ENCODE results near the gene ANKFN1. TPM values are rescaled to one million over a fixed set of nuclear protein-coding genes. Genes with fewer than 3 reads are reported as not detected.

The ANKFN1 gene
- polyA plus RNA-seq, 3 donors = not detected

DNA sequence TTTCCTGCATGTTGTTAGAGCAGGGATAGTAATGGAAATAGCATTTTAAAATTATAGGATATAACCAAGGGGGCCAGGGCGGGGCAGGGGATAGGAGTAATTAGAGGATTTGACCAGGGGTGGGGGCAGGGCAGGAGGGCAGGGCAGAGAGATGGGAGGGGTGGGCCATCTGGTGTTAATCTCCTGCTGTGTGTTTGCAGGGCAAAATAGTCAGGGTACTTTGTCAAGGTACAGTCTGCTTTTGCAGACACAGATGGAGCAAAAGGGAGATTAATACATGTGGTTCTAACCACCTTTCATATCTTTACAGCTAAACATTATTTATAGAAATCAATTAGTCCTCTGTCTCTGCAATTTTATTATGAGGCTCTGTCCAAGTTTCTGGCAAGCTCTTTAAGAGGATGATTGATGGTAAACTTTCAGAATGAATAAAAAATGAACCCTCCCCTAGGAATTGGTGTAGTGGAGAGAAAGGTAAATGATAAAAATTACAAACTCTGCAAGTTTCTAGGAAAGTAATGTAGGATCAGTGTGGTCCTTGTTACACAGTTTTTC lies 6.6 kb downstream of the ANKFN1 start:
- Histone ChIP-seq H3K36me3 (replicated peaks in 1 of 2; ENCODE audit: control insufficient read depth in 1 of 2, insufficient read depth in 2 of 2, low read length in 2 of 2) (no peaks in the 10 kb centered on the region), H3K9me3 (replicated peaks in 1 of 2; ENCODE audit: control insufficient read depth in 1 of 2, insufficient read depth in 1 of 2, low read length in 2 of 2) (no peaks in the 10 kb centered on the region), H4K20me1 (ENCODE audit: insufficient read depth, low read length) (no peaks in the 10 kb centered on the region), H3K79me2 (ENCODE audit: insufficient read depth, low read length) (no peaks in the 10 kb centered on the region), H3K4me3 (replicated peaks in 1 of 3; ENCODE audit: low read depth in 2 of 3, low read length in 3 of 3) (no peak overlapping the region), H3K4me1 (ENCODE audit: control insufficient read depth in 1 of 2, insufficient read depth in 2 of 2, low read length in 2 of 2) (peaks cover 28 to 35% of the 10 kb centered on the region in 2 donors), H3K27me3 (ENCODE audit: control insufficient read depth in 2 of 2, insufficient read depth in 2 of 2, low read length in 2 of 2) (no peaks in the 10 kb centered on the region), H2AFZ (ENCODE audit: insufficient read depth, low read depth, low read length, poor library complexity, severe bottlenecking) (peak overlapping the region; percentile 11), H3K27ac (ENCODE audit: low read depth in 1 of 2, low read length in 2 of 2) (peak overlapping the region in 1 of 2 donors; percentile 72), H3K9ac (ENCODE audit: insufficient read depth, low read length, poor library complexity, severe bottlenecking) (no peak overlapping the region), H3K4me2 (replicated peaks; ENCODE audit: extremely low read depth, low read length, poor library complexity, severe bottlenecking) (no peak overlapping the region)
- Mint-ChIP-seq H3K9me3 (peaks cover 0 to 4% (median 0%) of the 10 kb centered on the region in 7 donors), H3K4me1 (peaks cover 41% of the 10 kb centered on the region), H3K27ac (no peak overlapping the region), H3K4me3 (no peak overlapping the region), H3K27me3 (ENCODE audit: low read depth in 3 of 3) (no peaks in the 10 kb centered on the region), H3K36me3 (no peaks in the 10 kb centered on the region)
- TF ChIP-seq, protein P1, sequence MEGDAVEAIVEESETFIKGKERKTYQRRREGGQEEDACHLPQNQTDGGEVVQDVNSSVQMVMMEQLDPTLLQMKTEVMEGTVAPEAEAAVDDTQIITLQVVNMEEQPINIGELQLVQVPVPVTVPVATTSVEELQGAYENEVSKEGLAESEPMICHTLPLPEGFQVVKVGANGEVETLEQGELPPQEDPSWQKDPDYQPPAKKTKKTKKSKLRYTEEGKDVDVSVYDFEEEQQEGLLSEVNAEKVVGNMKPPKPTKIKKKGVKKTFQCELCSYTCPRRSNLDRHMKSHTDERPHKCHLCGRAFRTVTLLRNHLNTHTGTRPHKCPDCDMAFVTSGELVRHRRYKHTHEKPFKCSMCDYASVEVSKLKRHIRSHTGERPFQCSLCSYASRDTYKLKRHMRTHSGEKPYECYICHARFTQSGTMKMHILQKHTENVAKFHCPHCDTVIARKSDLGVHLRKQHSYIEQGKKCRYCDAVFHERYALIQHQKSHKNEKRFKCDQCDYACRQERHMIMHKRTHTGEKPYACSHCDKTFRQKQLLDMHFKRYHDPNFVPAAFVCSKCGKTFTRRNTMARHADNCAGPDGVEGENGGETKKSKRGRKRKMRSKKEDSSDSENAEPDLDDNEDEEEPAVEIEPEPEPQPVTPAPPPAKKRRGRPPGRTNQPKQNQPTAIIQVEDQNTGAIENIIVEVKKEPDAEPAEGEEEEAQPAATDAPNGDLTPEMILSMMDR (IDR thresholded peaks at IDR 0.05) = no peak
- 71% methylated on average over 1 of the region's 1 CpG for WGBS (ENCODE audit: insufficient coverage)
- no peak for DNase-seq
- intact Hi-C loops (cut with micrococcal nuclease) = loop anchor here in 1 of 2 donors (10.0 kb wide), 1 partner anchor 165 kb away; no protein-coding TSS in a partner anchor

DNA sequence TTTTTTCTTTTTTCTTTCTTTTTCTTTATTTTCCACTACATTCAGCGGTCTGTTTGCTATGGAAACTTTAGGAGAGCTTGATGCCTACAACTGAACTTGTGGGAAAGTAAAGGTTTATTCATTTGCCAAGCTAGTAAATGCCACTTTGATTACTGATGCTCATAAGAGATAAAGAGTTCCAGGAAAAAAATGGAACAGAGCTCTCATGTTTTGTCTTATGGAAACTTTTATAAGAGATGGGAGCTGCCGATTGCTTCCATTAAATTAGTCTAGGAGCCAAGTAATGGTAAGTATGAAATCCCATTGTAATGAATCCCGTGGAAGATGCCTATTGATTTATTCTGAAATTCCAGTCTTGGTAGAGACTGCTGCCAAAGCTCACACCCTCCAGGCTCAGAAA lies 7.1 kb downstream of the ANKFN1 start:
- peaks cover 28 to 35% of the 10 kb centered on the region in 2 donors for H3K4me1 ChIP-seq (ENCODE audit: control insufficient read depth in 1 of 2, insufficient read depth in 2 of 2, low read length in 2 of 2)
- DNase-seq = no peak
- H3K27ac ChIP-seq (ENCODE audit: low read depth in 1 of 2, low read length in 2 of 2) = no peak overlapping the region
- no CpG with 5 or more reads among the region's 3 CpGs for WGBS (ENCODE audit: insufficient coverage)
- H3K4me2 ChIP-seq (replicated peaks; ENCODE audit: extremely low read depth, low read length, poor library complexity, severe bottlenecking) = no peak overlapping the region
- Mint-ChIP-seq H3K36me3 (no peaks in the 10 kb centered on the region), H3K27ac (no peak overlapping the region), H3K27me3 (ENCODE audit: low read depth in 3 of 3) (no peaks in the 10 kb centered on the region), H3K4me1 (peaks cover 38% of the 10 kb centered on the region), H3K4me3 (no peak overlapping the region), H3K9me3 (peaks cover 0 to 2% (median 0%) of the 10 kb centered on the region in 7 donors)
- H3K27me3 ChIP-seq (ENCODE audit: control insufficient read depth in 2 of 2, insufficient read depth in 2 of 2, low read length in 2 of 2) = no peaks in the 10 kb centered on the region
- no peaks in the 10 kb centered on the region for H4K20me1 ChIP-seq (ENCODE audit: insufficient read depth, low read length)
- no peak overlapping the region for H3K4me3 ChIP-seq (replicated peaks in 1 of 3; ENCODE audit: low read depth in 2 of 3, low read length in 3 of 3)
- no peaks in the 10 kb centered on the region for H3K79me2 ChIP-seq (ENCODE audit: insufficient read depth, low read length)
- H3K36me3 ChIP-seq (replicated peaks in 1 of 2; ENCODE audit: control insufficient read depth in 1 of 2, insufficient read depth in 2 of 2, low read length in 2 of 2) = no peaks in the 10 kb centered on the region
- no peaks in the 10 kb centered on the region for H3K9me3 ChIP-seq (replicated peaks in 1 of 2; ENCODE audit: control insufficient read depth in 1 of 2, insufficient read depth in 1 of 2, low read length in 2 of 2)
- H3K9ac ChIP-seq (ENCODE audit: insufficient read depth, low read length, poor library complexity, severe bottlenecking) = no peak overlapping the region
- no peak overlapping the region for H2AFZ ChIP-seq (ENCODE audit: insufficient read depth, low read depth, low read length, poor library complexity, severe bottlenecking)
- TF ChIP-seq, protein P1 (IDR thresholded peaks at IDR 0.05) = no peak
- intact Hi-C loops (cut with micrococcal nuclease) = no loop called here
